ENCODE data around the gene TBC1D20.
A peak's percentile ranks its signal among the peaks of the same experiment; 100 is the strongest.

TBC1D20 gene

GRCh38 chr20:437787-438486 lies 24.4 kb downstream of the TBC1D20 start:
- no peak for DNase-seq

- no peak for DNase-seq
Observed at GRCh38 chr20:436476-436875, 25.9 kb downstream of the TBC1D20 start.

- DNase-seq = no peak
Observed at GRCh38 chr20:435558-435957, 26.8 kb downstream of the TBC1D20 start.

GRCh38 chr20:434661-435419 lies 27.5 kb downstream of the TBC1D20 start:
- no peak for DNase-seq

- no peak for DNase-seq
Observed at GRCh38 chr20:434221-434620, 28.1 kb downstream of the TBC1D20 start.

- DNase-seq = no peak
Observed at GRCh38 chr20:433300-433975, 28.9 kb downstream of the TBC1D20 start.

- DNase-seq = no peak
Observed at GRCh38 chr20:432677-433299, 29.5 kb downstream of the TBC1D20 start.

- no peak for DNase-seq
Observed at GRCh38 chr20:432208-432607, 30.1 kb downstream of the TBC1D20 start.

- peak; percentile 78 for DNase-seq
Observed at GRCh38 chr20:431012-431904, 31.1 kb downstream of the TBC1D20 start.

GRCh38 chr20:430091-430999 lies 32.0 kb downstream of the TBC1D20 start:
- no peak for DNase-seq

- DNase-seq = no peak
Observed at GRCh38 chr20:428658-429200, 33.6 kb downstream of the TBC1D20 start.

- DNase-seq = no peak
Observed at GRCh38 chr20:427849-428657, 34.3 kb downstream of the TBC1D20 start.

- no peak for DNase-seq
Observed at GRCh38 chr20:427401-427800, 34.9 kb downstream of the TBC1D20 start.

GRCh38 chr20:426566-426965 lies 35.8 kb downstream of the TBC1D20 start:
- no peak for DNase-seq

- DNase-seq = no peak
Observed at GRCh38 chr20:421685-422250, 40.6 kb downstream of the TBC1D20 start.

GRCh38 chr20:420721-421574 lies 41.4 kb downstream of the TBC1D20 start:
- no peak for DNase-seq

GRCh38 chr20:420166-420620 lies 42.1 kb downstream of the TBC1D20 start:
- DNase-seq = no peak

GRCh38 chr20:419556-420165 lies 42.7 kb downstream of the TBC1D20 start:
- no peak for DNase-seq
